B cell (primary cell): ENCODE measurements around the gene TRERF1. TPM values are rescaled to one million over a fixed set of nuclear protein-coding genes. Genes with fewer than 3 reads are reported as not detected.

ENCODE experiments used
- ATAC-seq: fragments of 200-7000 bp; cut with Tn5 transposase; one replicate; pipeline ENCODE4 v1.10.0; 2021; ENCODE audit warnings: low read depth, mild to moderate bottlenecking, moderate number of reproducible peaks, moderate library complexity
- CTCF ChIA-PET: fragments of 350-600 bp; sonication (Branson Sonifier 250); formaldehyde crosslinking; loops from one replicate; lab custom pipeline; 2021; ENCODE audit warnings: antibody characterized with exemption, inconsistent platforms; lab: Charles Lee
- POLR2A ChIA-PET: fragments of 350-600 bp; sonication (Branson Sonifier 250); formaldehyde crosslinking; loops from one replicate; lab custom pipeline; 2021; ENCODE audit warnings: antibody characterized with exemption; lab: Charles Lee
- DNase-seq: peaks from one replicate; pipeline ENCODE4 v3.0.0; 2013
- H2AFZ ChIP-seq: 2 replicates; pipeline ENCODE4 v1.6.1; 2012; ENCODE audit warnings: mild to moderate bottlenecking, low read depth, low read length; ENCODE audit not compliant: insufficient read depth, poor library complexity, severe bottlenecking
- H3K27ac ChIP-seq, 2 donors: 1 replicate in 1 of 2; 2 replicates in 1 of 2; pipeline ENCODE4 v1.5.1; 2012 to 2013; ENCODE audit warnings: low read length in 2 of 2, mild to moderate bottlenecking in 2 of 2, moderate library complexity in 1 of 2
- H3K27me3 ChIP-seq, 4 experiments: fragments of 200-600 bp in 1 of 4; sonication (generic) in 1 of 4; replicated peaks in 1 of 4; 1 replicate in 2 of 4; 2 replicates in 2 of 4; pipeline versions ENCODE4 v1.6.1 to v1.7.0; 2013 to 2016; ENCODE audit warnings: low read length in 3 of 4, mild to moderate bottlenecking in 2 of 4, mixed read lengths in 1 of 4, moderate library complexity in 1 of 4; ENCODE audit not compliant: insufficient read depth in 4 of 4, control insufficient read depth in 3 of 4; ENCODE audit errors: control extremely low read depth in 1 of 4
- H3K36me3 ChIP-seq, 2 experiments: replicated peaks in 1 of 2; 1 replicate in 1 of 2; 2 replicates in 1 of 2; pipeline versions ENCODE4 v1.6.1 to v1.7.1; 2013; ENCODE audit warnings: low read length in 1 of 2; ENCODE audit not compliant: insufficient read depth in 2 of 2, control insufficient read depth in 1 of 2; ENCODE audit errors: control extremely low read depth in 1 of 2, extremely low read depth in 1 of 2
- H3K4me1 ChIP-seq, 2 donors: fragments of 200-600 bp in 1 of 2; sonication (generic) in 1 of 2; 1 replicate in 1 of 2; 2 replicates in 1 of 2; pipeline versions ENCODE4 v1.5.1 to v1.6.1; 2013 to 2017; ENCODE audit warnings: low read length in 2 of 2; ENCODE audit not compliant: control insufficient read depth in 2 of 2, insufficient read depth in 2 of 2
- H3K4me2 ChIP-seq: replicated peaks from 2 replicates; pipeline ENCODE3; 2012; ENCODE audit warnings: mild to moderate bottlenecking, low read depth, low read length; ENCODE audit not compliant: poor library complexity, severe bottlenecking
- H3K4me3 ChIP-seq, 5 experiments: fragments of 200-600 bp in 1 of 5; sonication (generic) in 1 of 5; 1 replicate in 3 of 5; 2 replicates in 2 of 5; pipeline versions ENCODE4 v1.5.1 to v1.7.0; 2011 to 2016; ENCODE audit warnings: low read length in 4 of 5, mild to moderate bottlenecking in 4 of 5, low read depth in 2 of 5, control low read depth in 1 of 5, moderate library complexity in 1 of 5; ENCODE audit not compliant: insufficient read depth in 1 of 5; ENCODE audit errors: control extremely low read depth in 1 of 5, extremely low read depth in 1 of 5
- H3K79me2 ChIP-seq: fragments of 200-600 bp; sonication (generic); one replicate; pipeline ENCODE4 v1.6.0; 2016; ENCODE audit warnings: low read length; ENCODE audit not compliant: control insufficient read depth, insufficient read depth
- H3K9ac ChIP-seq: fragments of 200-600 bp; sonication (generic); 2 replicates; pipeline ENCODE4 v1.6.1; 2017; ENCODE audit warnings: mild to moderate bottlenecking, low read length, moderate library complexity
- H3K9me3 ChIP-seq, 3 donors: one replicate each; pipeline versions ENCODE4 v1.6.1 to v1.7.1; 2013; ENCODE audit warnings: low read length in 2 of 3; ENCODE audit not compliant: control insufficient read depth in 2 of 3, insufficient read depth in 1 of 3; ENCODE audit errors: control extremely low read depth in 1 of 3
- H4K20me1 ChIP-seq: 2 replicates; pipeline ENCODE4 v1.6.0; 2012; ENCODE audit warnings: mild to moderate bottlenecking, low read length; ENCODE audit not compliant: insufficient read depth, control insufficient read depth, poor library complexity, severe bottlenecking
- H3K27ac Mint-ChIP-seq: one replicate; pipeline ENCODE4 v1.8.0; 2021; ENCODE audit warnings: mixed read lengths
- H3K27me3 Mint-ChIP-seq: one replicate; pipeline ENCODE4 v1.8.0; 2021; ENCODE audit warnings: mixed read lengths
- H3K4me1 Mint-ChIP-seq: one replicate; pipeline ENCODE4 v1.8.0; 2021; ENCODE audit warnings: mixed read lengths
- H3K4me3 Mint-ChIP-seq: one replicate; pipeline ENCODE4 v1.8.0; 2021; ENCODE audit warnings: mixed read lengths
- H3K9me3 Mint-ChIP-seq: one replicate; pipeline ENCODE4 v1.8.0; 2022; ENCODE audit warnings: mixed read lengths; ENCODE audit not compliant: insufficient read depth
- CTCF ChIP-seq: fragments of 200-600 bp; IDR thresholded peaks from one replicate; pipeline ENCODE4 v1.8.0; 2022; ENCODE audit warnings: antibody characterized with exemption, mild to moderate bottlenecking
- EZH2 ChIP-seq: IDR thresholded peaks from 2 replicates; pipeline ENCODE4 v1.6.1; 2012; ENCODE audit warnings: borderline replicate concordance, low read depth, mild to moderate bottlenecking, moderate library complexity, low read length; ENCODE audit not compliant: insufficient read depth, poor library complexity, severe bottlenecking
- WGBS: methylation state at CpG from one replicate; pipeline ENCODE4 v1.1.5; 2013; ENCODE audit warnings: missing lambda C conversion rate; ENCODE audit not compliant: insufficient coverage; 5-methylcytosine and 5-hydroxymethylcytosine counted together
- intact Hi-C: fragments of 100-400 bp; cut with micrococcal nuclease; formaldehyde crosslinking; loops from one replicate; pipeline ENCODE4 v1.10.0; 2022
- polyA plus RNA-seq: library from polyadenylated mRNA; depleted of rRNA; stranded (reverse); fragments of >200 nt; gene quantifications from 2 replicates; pipeline ENCODE4 v1.2.3, GENCODE V29; 2012
- total RNA-seq, 2 donors: library from RNA; stranded (reverse); fragments of 120-200 nt in 1 of 2; gene quantifications; 1 replicate in 1 of 2; 2 replicates in 1 of 2; pipeline versions ENCODE4 v1.2.3 to v1.2.4, GENCODE V29; 2013 to 2022

TRERF1 gene
- total and polyA plus RNA-seq, 2 donors (not counting 1 experiment from before 2014, with no cell fraction given): 3.5 to 6.7 TPM

DNA sequence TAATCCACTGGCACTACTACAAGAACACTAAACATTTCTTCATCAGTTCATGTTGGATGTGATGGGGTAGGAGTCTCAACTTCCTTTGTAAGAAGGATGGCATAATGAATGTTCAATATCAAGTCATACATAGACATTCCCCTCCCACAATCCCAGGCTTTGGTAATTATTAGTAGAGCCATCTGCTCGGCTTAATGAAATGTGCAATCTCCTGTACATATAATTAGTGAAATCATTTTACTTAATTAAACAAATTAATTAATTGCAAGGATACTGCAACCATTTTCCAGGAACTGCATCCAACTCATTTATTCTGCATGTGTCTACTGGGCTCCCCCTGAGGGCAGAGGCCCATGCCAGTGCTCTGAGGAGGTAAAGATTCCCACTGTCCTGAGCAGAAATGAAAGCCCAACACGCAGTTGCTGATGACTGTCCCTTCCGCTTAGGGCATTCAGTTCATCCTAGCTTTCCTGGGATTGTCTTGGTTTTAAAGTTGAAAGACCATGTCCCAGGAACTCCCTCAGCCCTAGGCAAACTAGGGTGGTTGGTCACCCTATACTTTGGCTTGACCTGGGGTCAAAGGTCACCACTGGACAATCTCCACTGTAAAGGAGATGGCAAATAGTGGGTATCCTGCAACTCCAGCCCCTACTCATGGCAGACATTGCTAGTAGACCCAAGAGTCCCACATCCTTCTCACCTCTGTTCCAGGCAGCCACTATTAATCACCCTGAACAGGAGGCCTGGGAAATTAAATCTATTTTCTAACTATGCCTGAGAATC is 109.8 kb downstream of the TRERF1 start:
- Histone ChIP-seq H3K4me3 (no peak overlapping the region), H3K4me2 (no peak overlapping the region), H3K27me3 (no peaks in the 10 kb centered on the region), H3K27ac (no peak overlapping the region), H2AFZ (no peak overlapping the region), H3K9ac (no peak overlapping the region), H3K9me3 (no peaks in the 10 kb centered on the region), H4K20me1 (no peaks in the 10 kb centered on the region), H3K79me2 (no peaks in the 10 kb centered on the region), H3K36me3 (no peaks in the 10 kb centered on the region), H3K4me1 (no peaks in the 10 kb centered on the region)
- ATAC-seq (no peak), DNase-seq (no peak)
- H3K27me3 Mint-ChIP-seq: no peaks in the 10 kb centered on the region
- WGBS: 100% methylated on average over 2 of the region's 3 CpGs
- intact Hi-C loops: no loop called here
- no peaks in the 10 kb centered on the region for H3K9me3 Mint-ChIP-seq
- H3K27ac Mint-ChIP-seq: no peak overlapping the region
- ChIA-PET CTCF (interaction anchor here (0.6 kb wide), 1 partner anchor 230 kb away, joined by 3 read pairs; no protein-coding TSS in a partner anchor), POLR2A (no interaction called here)
- no peaks in the 10 kb centered on the region for H3K4me1 Mint-ChIP-seq
- TF ChIP-seq CTCF: no peak
- TF ChIP-seq EZH2: no peak
- no peak overlapping the region for H3K4me3 Mint-ChIP-seq

DNA sequence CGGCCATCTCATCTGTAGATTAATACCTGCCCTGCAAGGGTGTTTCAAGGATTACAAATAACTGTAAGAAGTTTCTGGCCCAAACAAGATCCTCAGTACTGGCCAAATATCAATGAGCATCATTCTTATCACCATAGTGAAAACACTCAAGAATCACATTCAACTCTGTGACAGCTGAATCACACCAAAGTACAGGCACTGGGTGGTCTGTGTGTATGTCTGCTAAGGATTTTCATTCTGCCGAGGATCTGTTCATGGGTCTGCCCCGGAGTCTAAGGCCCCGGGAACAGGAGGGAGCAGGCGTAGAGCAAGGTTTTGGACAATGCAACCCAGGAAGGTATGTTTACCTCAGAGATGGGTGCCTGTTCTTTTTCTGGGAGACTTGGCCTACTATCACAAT is 110.5 kb downstream of the TRERF1 start:
- Histone ChIP-seq H3K4me1 (no peaks in the 10 kb centered on the region), H3K79me2 (no peaks in the 10 kb centered on the region), H4K20me1 (no peaks in the 10 kb centered on the region), H3K4me3 (no peak overlapping the region), H3K9me3 (no peaks in the 10 kb centered on the region), H3K27me3 (no peaks in the 10 kb centered on the region), H2AFZ (no peak overlapping the region), H3K4me2 (no peak overlapping the region), H3K9ac (no peak overlapping the region), H3K36me3 (no peaks in the 10 kb centered on the region), H3K27ac (no peak overlapping the region)
- Mint-ChIP-seq H3K9me3 (no peaks in the 10 kb centered on the region), H3K4me3 (no peak overlapping the region), H3K4me1 (no peaks in the 10 kb centered on the region), H3K27ac (no peak overlapping the region), H3K27me3 (no peaks in the 10 kb centered on the region)
- TF ChIP-seq EZH2 (no peak), CTCF (no peak)
- ChIA-PET POLR2A (no interaction called here), CTCF (no interaction called here)
- no peak for DNase-seq
- intact Hi-C loops: no loop called here
- 100% methylated on average over 4 of the region's 5 CpGs for WGBS
- no peak for ATAC-seq
